ENCODE data around the gene TMEM63C.

The TMEM63C gene

DNA sequence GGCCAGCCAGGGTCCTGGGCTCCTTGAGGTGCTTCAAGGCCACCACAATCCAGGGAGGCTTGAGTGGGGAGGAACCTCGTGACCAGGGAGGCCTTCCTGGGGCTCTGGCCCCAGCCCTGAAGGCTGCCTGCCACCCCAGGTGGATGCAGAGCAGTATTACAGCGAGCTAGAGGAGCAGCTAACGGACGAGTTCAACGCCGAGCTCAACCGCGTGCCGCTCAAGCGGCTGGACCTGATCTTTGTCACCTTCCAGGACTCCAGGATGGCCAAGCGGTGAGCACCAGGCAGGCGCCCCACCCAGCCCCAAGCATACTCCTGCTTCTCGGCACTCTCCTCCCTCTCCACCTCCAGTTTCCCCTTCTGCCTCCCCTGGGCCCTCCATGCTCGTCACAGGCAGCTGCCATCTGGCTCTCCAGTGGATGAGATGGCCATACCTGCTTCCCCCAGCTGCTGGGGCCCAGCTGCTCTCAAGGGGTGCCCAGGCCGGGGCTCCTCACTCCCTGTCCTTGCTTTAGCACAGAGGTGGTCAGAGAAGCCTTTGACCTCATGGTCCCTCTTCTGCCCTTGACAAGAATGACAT is 58.8 kb downstream of the TMEM63C start:
- H3K9me3 ChIP-seq (replicated peaks; ENCODE audit: insufficient read depth, low read length): no peaks in the 10 kb centered on the region
- H3K27me3 ChIP-seq (replicated peaks; ENCODE audit: insufficient read depth, low read length): no peaks in the 10 kb centered on the region
- H3K4me1 ChIP-seq (ENCODE audit: low read length): no peaks in the 10 kb centered on the region
- no peaks in the 10 kb centered on the region for H3F3A ChIP-seq (ENCODE audit: insufficient read depth, low read length)
- H2AFZ ChIP-seq (ENCODE audit: low read length): no peak overlapping the region
- H3K79me2 ChIP-seq (ENCODE audit: low read length): no peaks in the 10 kb centered on the region
- TF ChIP-seq EZH2 (optimal IDR thresholded peaks at IDR 0.05; ENCODE audit: low read depth, low read length): no peak
- TF ChIP-seq EZH2phosphoT487 (IDR thresholded peaks at IDR 0.05; ENCODE audit: low read length): no peak
- no peak overlapping the region for H3K4me3 ChIP-seq (ENCODE audit: low read length)
- H3K9ac ChIP-seq (ENCODE audit: low read length): no peak overlapping the region
- H4K20me1 ChIP-seq (ENCODE audit: insufficient read depth, low read length): no peaks in the 10 kb centered on the region
- H3K36me3 ChIP-seq (replicated peaks; ENCODE audit: insufficient read depth, low read length): no peaks in the 10 kb centered on the region
- H3K4me2 ChIP-seq (ENCODE audit: low read depth, low read length): no peak overlapping the region
- no peak overlapping the region for H3K27ac ChIP-seq (ENCODE audit: low read length)
- DNase-seq: no peak
- no peaks in the 10 kb centered on the region for H3K9me2 ChIP-seq (replicated peaks; ENCODE audit: insufficient read depth, low read length)

DNA sequence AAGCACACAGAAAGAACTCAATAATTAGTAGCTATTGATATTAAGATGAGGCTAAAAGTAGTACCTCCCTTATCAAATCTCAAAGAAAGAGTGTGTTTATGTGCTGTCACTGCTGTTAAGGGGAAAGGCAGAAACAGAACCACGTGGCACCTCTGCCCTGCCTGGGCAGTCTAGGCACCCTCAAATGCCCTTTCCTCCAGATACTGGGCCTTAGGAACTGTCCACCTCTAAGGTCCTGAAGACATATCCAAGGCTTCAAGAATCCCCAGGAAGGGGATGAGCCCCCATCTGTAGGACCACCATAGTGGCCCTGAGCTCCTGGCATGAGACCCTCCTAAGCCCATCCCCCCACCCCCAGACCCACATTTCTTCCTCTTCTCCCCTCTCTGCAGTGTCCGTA is 60.4 kb downstream of the TMEM63C start:
- Histone ChIP-seq H3K4me3 (ENCODE audit: low read length) (no peak overlapping the region), H3K79me2 (ENCODE audit: low read length) (no peaks in the 10 kb centered on the region), H3K4me1 (ENCODE audit: low read length) (no peaks in the 10 kb centered on the region), H3K9ac (ENCODE audit: low read length) (no peak overlapping the region), H4K20me1 (ENCODE audit: insufficient read depth, low read length) (no peaks in the 10 kb centered on the region), H3K9me3 (replicated peaks; ENCODE audit: insufficient read depth, low read length) (no peaks in the 10 kb centered on the region), H2AFZ (ENCODE audit: low read length) (no peak overlapping the region), H3K27ac (ENCODE audit: low read length) (no peak overlapping the region), H3K9me2 (replicated peaks; ENCODE audit: insufficient read depth, low read length) (no peaks in the 10 kb centered on the region), H3F3A (ENCODE audit: insufficient read depth, low read length) (no peaks in the 10 kb centered on the region), H3K4me2 (ENCODE audit: low read depth, low read length) (no peak overlapping the region), H3K36me3 (replicated peaks; ENCODE audit: insufficient read depth, low read length) (no peaks in the 10 kb centered on the region), H3K27me3 (replicated peaks; ENCODE audit: insufficient read depth, low read length) (no peaks in the 10 kb centered on the region)
- no peak for DNase-seq
- TF ChIP-seq EZH2 (optimal IDR thresholded peaks at IDR 0.05; ENCODE audit: low read depth, low read length) (no peak), EZH2phosphoT487 (IDR thresholded peaks at IDR 0.05; ENCODE audit: low read length) (no peak)
- TF ChIP-seq, protein P1, sequence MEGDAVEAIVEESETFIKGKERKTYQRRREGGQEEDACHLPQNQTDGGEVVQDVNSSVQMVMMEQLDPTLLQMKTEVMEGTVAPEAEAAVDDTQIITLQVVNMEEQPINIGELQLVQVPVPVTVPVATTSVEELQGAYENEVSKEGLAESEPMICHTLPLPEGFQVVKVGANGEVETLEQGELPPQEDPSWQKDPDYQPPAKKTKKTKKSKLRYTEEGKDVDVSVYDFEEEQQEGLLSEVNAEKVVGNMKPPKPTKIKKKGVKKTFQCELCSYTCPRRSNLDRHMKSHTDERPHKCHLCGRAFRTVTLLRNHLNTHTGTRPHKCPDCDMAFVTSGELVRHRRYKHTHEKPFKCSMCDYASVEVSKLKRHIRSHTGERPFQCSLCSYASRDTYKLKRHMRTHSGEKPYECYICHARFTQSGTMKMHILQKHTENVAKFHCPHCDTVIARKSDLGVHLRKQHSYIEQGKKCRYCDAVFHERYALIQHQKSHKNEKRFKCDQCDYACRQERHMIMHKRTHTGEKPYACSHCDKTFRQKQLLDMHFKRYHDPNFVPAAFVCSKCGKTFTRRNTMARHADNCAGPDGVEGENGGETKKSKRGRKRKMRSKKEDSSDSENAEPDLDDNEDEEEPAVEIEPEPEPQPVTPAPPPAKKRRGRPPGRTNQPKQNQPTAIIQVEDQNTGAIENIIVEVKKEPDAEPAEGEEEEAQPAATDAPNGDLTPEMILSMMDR (IDR thresholded peaks at IDR 0.05; ENCODE audit: low read length): no peak

DNA sequence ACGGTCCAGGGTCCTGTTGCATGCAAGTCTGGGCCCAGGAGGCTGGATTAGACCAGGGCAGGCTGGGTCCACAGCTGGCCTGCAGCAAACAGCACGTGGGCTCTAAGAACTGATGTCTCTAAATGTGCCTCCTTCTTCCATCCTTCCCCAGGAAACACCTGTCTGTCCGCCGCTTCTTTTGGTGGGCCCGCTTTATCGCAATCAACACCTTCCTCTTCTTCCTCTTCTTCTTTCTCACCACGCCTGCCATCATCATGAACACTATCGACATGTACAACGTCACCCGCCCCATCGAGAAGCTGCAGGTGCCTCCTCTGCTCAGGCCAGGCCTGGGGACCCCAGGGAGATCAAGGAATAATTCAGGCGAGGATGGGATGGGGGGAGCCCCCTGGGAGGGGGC is 61.2 kb downstream of the TMEM63C start:
- H4K20me1 ChIP-seq (ENCODE audit: insufficient read depth, low read length): no peaks in the 10 kb centered on the region
- H3K79me2 ChIP-seq (ENCODE audit: low read length): no peaks in the 10 kb centered on the region
- no peak for DNase-seq
- H3K27ac ChIP-seq (ENCODE audit: low read length): no peak overlapping the region
- no peaks in the 10 kb centered on the region for H3F3A ChIP-seq (ENCODE audit: insufficient read depth, low read length)
- TF ChIP-seq EZH2phosphoT487 (IDR thresholded peaks at IDR 0.05; ENCODE audit: low read length) (no peak), EZH2 (optimal IDR thresholded peaks at IDR 0.05; ENCODE audit: low read depth, low read length) (no peak)
- TF ChIP-seq, protein P1 (IDR thresholded peaks at IDR 0.05; ENCODE audit: low read length): no peak
- no peaks in the 10 kb centered on the region for H3K36me3 ChIP-seq (replicated peaks; ENCODE audit: insufficient read depth, low read length)
- H3K27me3 ChIP-seq (replicated peaks; ENCODE audit: insufficient read depth, low read length): no peaks in the 10 kb centered on the region
- H3K9me2 ChIP-seq (replicated peaks; ENCODE audit: insufficient read depth, low read length): no peaks in the 10 kb centered on the region
- H3K9ac ChIP-seq (ENCODE audit: low read length): no peak overlapping the region
- no peak overlapping the region for H3K4me3 ChIP-seq (ENCODE audit: low read length)
- H2AFZ ChIP-seq (ENCODE audit: low read length): no peak overlapping the region
- no peaks in the 10 kb centered on the region for H3K4me1 ChIP-seq (ENCODE audit: low read length)
- no peak overlapping the region for H3K4me2 ChIP-seq (ENCODE audit: low read depth, low read length)
- no peaks in the 10 kb centered on the region for H3K9me3 ChIP-seq (replicated peaks; ENCODE audit: insufficient read depth, low read length)

DNA sequence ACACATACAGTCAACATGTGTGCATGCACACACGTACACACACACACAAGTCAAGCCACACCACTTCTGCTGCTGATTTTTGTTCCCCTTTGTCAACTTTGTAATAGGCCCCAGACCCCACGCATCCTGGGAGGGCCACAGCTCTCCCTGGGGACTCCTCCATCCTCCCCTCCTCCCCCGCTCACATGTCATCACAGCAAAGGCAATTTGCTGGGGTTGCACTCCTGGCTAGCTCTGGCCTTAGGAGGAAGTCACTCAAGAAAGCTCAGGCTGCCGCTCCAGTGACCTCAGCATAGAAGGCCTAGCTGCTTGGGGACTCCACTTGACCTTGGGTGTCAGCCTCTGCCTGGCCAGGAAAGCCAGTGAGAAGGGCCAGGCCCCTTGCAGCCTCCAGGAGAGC is 62.3 kb downstream of the TMEM63C start:
- H3F3A ChIP-seq (ENCODE audit: insufficient read depth, low read length): no peaks in the 10 kb centered on the region
- H3K27me3 ChIP-seq (replicated peaks; ENCODE audit: insufficient read depth, low read length): no peaks in the 10 kb centered on the region
- no peaks in the 10 kb centered on the region for H3K4me1 ChIP-seq (ENCODE audit: low read length)
- H4K20me1 ChIP-seq (ENCODE audit: insufficient read depth, low read length): no peaks in the 10 kb centered on the region
- no peak overlapping the region for H2AFZ ChIP-seq (ENCODE audit: low read length)
- H3K4me2 ChIP-seq (ENCODE audit: low read depth, low read length): no peak overlapping the region
- no peaks in the 10 kb centered on the region for H3K9me2 ChIP-seq (replicated peaks; ENCODE audit: insufficient read depth, low read length)
- no peaks in the 10 kb centered on the region for H3K79me2 ChIP-seq (ENCODE audit: low read length)
- no peak for DNase-seq
- no peak overlapping the region for H3K27ac ChIP-seq (ENCODE audit: low read length)
- H3K9me3 ChIP-seq (replicated peaks; ENCODE audit: insufficient read depth, low read length): no peaks in the 10 kb centered on the region
- TF ChIP-seq EZH2 (optimal IDR thresholded peaks at IDR 0.05; ENCODE audit: low read depth, low read length) (no peak), EZH2phosphoT487 (IDR thresholded peaks at IDR 0.05; ENCODE audit: low read length) (no peak)
- TF ChIP-seq, protein P1 (IDR thresholded peaks at IDR 0.05; ENCODE audit: low read length): no peak
- H3K4me3 ChIP-seq (ENCODE audit: low read length): no peak overlapping the region
- no peak overlapping the region for H3K9ac ChIP-seq (ENCODE audit: low read length)
- H3K36me3 ChIP-seq (replicated peaks; ENCODE audit: insufficient read depth, low read length): no peaks in the 10 kb centered on the region

Measured in MM.1S (cell line).